IMR-90 (cell line): ENCODE results near the gene PAK4. TPM values are rescaled to one million over a fixed set of nuclear protein-coding genes. Genes with fewer than 3 reads are reported as not detected.

ENCODE experiments used
- ATAC-seq: fragments of 200-7000 bp; cut with Tn5 transposase; 2 replicates; pipeline ENCODE4 v1.9.1; 2020; ENCODE audit warnings: low read depth, mild to moderate bottlenecking, moderate library complexity
- BruUV-seq: library from RNA; stranded (reverse); fragments of 400-500 nt; replicated peaks from 2 replicates; lab custom pipeline; 2021; lab: Mats Ljungman, UMichigan
- CTCF ChIA-PET: fragments of 300-600 bp; formaldehyde crosslinking; extraction: SDS; loops from one replicate; lab custom pipeline; 2021; ENCODE audit warnings: antibody characterized with exemption; lab: Yijun Ruan, JAX
- POLR2A ChIA-PET: fragments of 300-600 bp; sonication (Branson Sonifier 250); formaldehyde crosslinking; loops from one replicate; lab custom pipeline; 2022; ENCODE audit warnings: antibody characterized with exemption; ENCODE audit not compliant: unreplicated experiment; lab: Charles Lee
- DNase-seq: peaks from one replicate; pipeline ENCODE4 v3.0.0; 2013
- H2AFZ ChIP-seq: replicated peaks from 2 replicates; pipeline ENCODE3; 2013; ENCODE audit warnings: low read length, mild to moderate bottlenecking; ENCODE audit not compliant: poor library complexity
- H2AK5ac ChIP-seq: 2 replicates; pipeline ENCODE4 v1.6.1; 2013; ENCODE audit warnings: low read depth, low read length, inconsistent platforms
- H2AK9ac ChIP-seq: replicated peaks from 2 replicates; pipeline ENCODE3; 2013; ENCODE audit warnings: mild to moderate bottlenecking, low read depth, low read length, moderate library complexity; ENCODE audit not compliant: poor library complexity
- H2BK120ac ChIP-seq: 2 replicates; pipeline ENCODE4 v1.6.1; 2013; ENCODE audit warnings: low read depth, low read length, inconsistent platforms
- H2BK15ac ChIP-seq: 3 replicates; pipeline ENCODE4 v1.6.1; 2013; ENCODE audit warnings: low read depth, low read length, inconsistent platforms
- H2BK20ac ChIP-seq: 2 replicates; pipeline ENCODE4 v1.6.1; 2013; ENCODE audit warnings: low read depth, mild to moderate bottlenecking, inconsistent platforms, low read length, moderate library complexity
- H2BK5ac ChIP-seq: 2 replicates; pipeline ENCODE4 v1.6.1; 2013; ENCODE audit warnings: mild to moderate bottlenecking, low read depth, low read length, inconsistent platforms; ENCODE audit not compliant: poor library complexity, severe bottlenecking
- H3K14ac ChIP-seq: replicated peaks from 2 replicates; pipeline ENCODE4 v1.6.1; 2013; ENCODE audit warnings: low read depth, low read length, inconsistent platforms
- H3K18ac ChIP-seq: 2 replicates; pipeline ENCODE4 v1.6.1; 2013; ENCODE audit warnings: low read depth, low read length, control low read depth
- H3K23ac ChIP-seq: 2 replicates; pipeline ENCODE4 v1.6.1; 2013; ENCODE audit warnings: low read depth, low read length, inconsistent platforms
- H3K27ac ChIP-seq: 2 replicates; pipeline ENCODE4 v1.5.1; 2013; ENCODE audit warnings: mild to moderate bottlenecking, control low read depth, low read length; ENCODE audit not compliant: insufficient read depth
- H3K27me3 ChIP-seq: 2 replicates; pipeline ENCODE4 v1.6.1; 2013; ENCODE audit warnings: low read length; ENCODE audit not compliant: control insufficient read depth, insufficient read depth
- H3K36me3 ChIP-seq: 2 replicates; pipeline ENCODE4 v1.6.1; 2013; ENCODE audit warnings: low read length, mixed read lengths; ENCODE audit not compliant: control insufficient read depth, insufficient read depth
- H3K4ac ChIP-seq: 2 replicates; pipeline ENCODE4 v1.6.1; 2013; ENCODE audit warnings: low read depth, low read length, inconsistent platforms
- H3K4me1 ChIP-seq: 2 replicates; pipeline ENCODE4 v1.6.1; 2013; ENCODE audit warnings: low read length, mixed read lengths; ENCODE audit not compliant: control insufficient read depth, insufficient read depth
- H3K4me2 ChIP-seq: 2 replicates; pipeline ENCODE4 v1.6.1; 2013; ENCODE audit warnings: low read depth, mild to moderate bottlenecking, control low read depth, low read length, moderate library complexity
- H3K4me3 ChIP-seq: 2 replicates; pipeline ENCODE4 v1.5.1; 2013; ENCODE audit warnings: low read depth, mild to moderate bottlenecking, control low read depth, low read length, moderate library complexity; ENCODE audit not compliant: insufficient read depth
- H3K56ac ChIP-seq: 2 replicates; pipeline ENCODE4 v1.6.1; 2013; ENCODE audit warnings: low read length, inconsistent platforms; ENCODE audit not compliant: insufficient read depth; ENCODE audit errors: extremely low read depth
- H3K79me1 ChIP-seq, 2 experiments: 2 replicates each; pipeline ENCODE4 v1.6.1; 2013; ENCODE audit warnings: low read length in 2 of 2, inconsistent platforms in 1 of 2, low read depth in 1 of 2
- H3K9ac ChIP-seq: 2 replicates; pipeline ENCODE4 v1.6.1; 2013; ENCODE audit warnings: low read depth, low read length, control low read depth
- H3K9me1 ChIP-seq: 2 replicates; pipeline ENCODE4 v1.6.1; 2013; ENCODE audit warnings: low read length, inconsistent platforms; ENCODE audit not compliant: insufficient read depth
- H3K9me3 ChIP-seq: 2 replicates; pipeline ENCODE4 v1.6.1; 2013; ENCODE audit warnings: low read length; ENCODE audit not compliant: control insufficient read depth, insufficient read depth
- H4K20me1 ChIP-seq: 2 replicates; pipeline ENCODE4 v1.6.1; 2013; ENCODE audit warnings: low read length, inconsistent platforms; ENCODE audit not compliant: insufficient read depth
- H4K5ac ChIP-seq: 2 replicates; pipeline ENCODE4 v1.6.1; 2013; ENCODE audit warnings: mild to moderate bottlenecking, low read depth, low read length, control low read depth
- H4K8ac ChIP-seq, 2 experiments: 2 replicates each; pipeline ENCODE4 v1.6.1; 2013; ENCODE audit warnings: low read depth in 2 of 2, low read length in 2 of 2, control low read depth in 1 of 2, inconsistent platforms in 1 of 2
- H4K91ac ChIP-seq: 2 replicates; pipeline ENCODE4 v1.6.1; 2013; ENCODE audit warnings: low read depth, low read length, inconsistent platforms; ENCODE audit not compliant: insufficient read depth
- BHLHE40 ChIP-seq: fragments of 150-350 bp; IDR thresholded peaks from 2 replicates; pipeline ENCODE4 v1.6.1; 2016; ENCODE audit warnings: mild to moderate bottlenecking, low read depth, low read length
- CHD1 ChIP-seq: IDR thresholded peaks from 2 replicates; pipeline ENCODE4 v1.6.1; 2012; ENCODE audit warnings: low read depth, low read length, improper control_type of control experiment
- CTCF ChIP-seq: conservative IDR thresholded peaks from 2 replicates; pipeline ENCODE4 v1.5.1; 2012; ENCODE audit warnings: mild to moderate bottlenecking, low read depth, low read length, improper control_type of control experiment
- FOS ChIP-seq: fragments of 150-350 bp; IDR thresholded peaks from 2 replicates; pipeline ENCODE4 v1.6.1; 2016; ENCODE audit warnings: low read depth, low read length
- MAFK ChIP-seq: IDR thresholded peaks from 2 replicates; pipeline ENCODE4 v1.6.1; 2012; ENCODE audit warnings: low read depth, low read length, improper control_type of control experiment
- MAZ ChIP-seq: IDR thresholded peaks from 2 replicates; pipeline ENCODE4 v1.6.1; 2012; ENCODE audit warnings: low read depth, mild to moderate bottlenecking, low read length, improper control_type of control experiment, moderate library complexity, borderline replicate concordance
- MXI1 ChIP-seq: IDR thresholded peaks from 2 replicates; pipeline ENCODE4 v1.6.1; 2012; ENCODE audit warnings: low read depth, mild to moderate bottlenecking, low read length, moderate library complexity, borderline replicate concordance
- NFE2L2 ChIP-seq: fragments of 150-350 bp; IDR thresholded peaks from 2 replicates; pipeline ENCODE4 v1.6.1; 2016; ENCODE audit warnings: low read depth, mild to moderate bottlenecking, low read length
- POLR2A ChIP-seq: IDR thresholded peaks from 2 replicates; pipeline ENCODE4 v1.6.1; 2012; ENCODE audit warnings: mild to moderate bottlenecking, low read depth, low read length
- RAD21 ChIP-seq: IDR thresholded peaks from 2 replicates; pipeline ENCODE4 v1.6.1; 2012; ENCODE audit warnings: low read length, improper control_type of control experiment
- RCOR1 ChIP-seq: IDR thresholded peaks from 2 replicates; pipeline ENCODE4 v1.6.1; 2012; ENCODE audit warnings: mild to moderate bottlenecking, low read length, improper control_type of control experiment; ENCODE audit not compliant: insufficient replicate concordance
- SMC3 ChIP-seq: fragments of 150-350 bp; IDR thresholded peaks from 2 replicates; pipeline ENCODE4 v1.6.1; 2016; ENCODE audit warnings: low read depth, mild to moderate bottlenecking, antibody characterized with exemption, low read length, moderate library complexity
- USF2 ChIP-seq: fragments of 150-350 bp; IDR thresholded peaks from 2 replicates; pipeline ENCODE4 v1.6.1; 2017; ENCODE audit warnings: mild to moderate bottlenecking, antibody characterized with exemption, low read length, low read depth
- WGBS, 2 experiments: methylation state at CpG; one replicate each; pipeline versions ENCODE4 v1.1.5 to v1.1.7; 2013; ENCODE audit warnings: missing lambda C conversion rate in 2 of 2; ENCODE audit not compliant: insufficient read length in 1 of 2; ENCODE audit errors: extremely low coverage in 2 of 2; 5-methylcytosine and 5-hydroxymethylcytosine counted together
- dilution Hi-C: fragments of 300-500 bp; cut with HindIII; formaldehyde crosslinking; loops from one replicate; pipeline ENCODE4 v1.14.3; 2018; ENCODE audit warnings: low sequenced_read_pairs; ENCODE audit not compliant: unreplicated experiment
- in situ Hi-C: fragments of 300-500 bp; cut with MboI; formaldehyde crosslinking; loops from 3 replicates; pipeline ENCODE4 v1.14.3; 2019; ENCODE audit warnings: low sequenced_read_pairs, inconsistent platforms, mixed read lengths
- intact Hi-C: fragments of 100-400 bp; cut with micrococcal nuclease; formaldehyde crosslinking; loops from 2 replicates; pipeline ENCODE4 v1.10.0; 2022
- polyA plus RNA-seq, 3 experiments: library from polyadenylated mRNA; depleted of rRNA; stranded (reverse); fragments of >200 nt; gene quantifications; 2 replicates each; pipeline ENCODE4 v1.2.3, GENCODE V29; 2012; ENCODE audit warnings: low replicate concordance in 1 of 3
- total RNA-seq: library from RNA; depleted of rRNA; stranded (reverse); fragments of >200 nt; gene quantifications from 2 replicates; pipeline ENCODE4 v1.2.3, GENCODE V29; 2012

Gene PAK4
- total and polyA plus RNA-seq, 2 of the 4 experiments (the other 2 are of a cell fraction) = 2.0 to 27.2 TPM

GRCh38 chr19:39139971-39140453, 14.4 kb downstream of the PAK4 start:
- CTCF ChIA-PET = no interaction called here
- DNase-seq = no peak
- Histone ChIP-seq H3K79me1 (peaks cover 43 to 85% of the 10 kb centered on the region in 2 experiments), H3K27ac (no peak overlapping the region), H3K9ac (no peak overlapping the region), H3K18ac (no peak overlapping the region), H2BK20ac (no peak overlapping the region), H2AK5ac (no peak overlapping the region), H3K9me1 (peaks cover 11% of the 10 kb centered on the region; the same call in 1 of the 2 replicates), H3K4ac (0 out of 2 replicates have a peak overlapping the region, but pooled peaks have one; percentile 4), H3K4me1 (peaks cover 11% of the 10 kb centered on the region; the same call in 1 of the 2 replicates), H4K5ac (no peak overlapping the region), H3K36me3 (no peaks in the 10 kb centered on the region), H3K9me3 (no peaks in the 10 kb centered on the region), H2BK15ac (no peak overlapping the region), H3K56ac (no peak overlapping the region), H3K27me3 (no peaks in the 10 kb centered on the region), H4K91ac (no peak overlapping the region; the same call in 1 of the 2 replicates), H4K8ac (peak overlapping the region in 1 of 2 experiments; percentile 41; a peak in 1 of 4 replicates), H2BK5ac (no peak overlapping the region), H2BK120ac (no peak overlapping the region), H3K23ac (peak overlapping the region; percentile 67; the same call in 1 of the 2 replicates), H4K20me1 (peaks cover 70% of the 10 kb centered on the region), H3K4me2 (no peak overlapping the region), H2AK9ac (peak overlapping the region; percentile 28), H3K14ac (peak overlapping the region; percentile 19; the same call in 1 of the 2 replicates), H2AFZ (no peak overlapping the region), H3K4me3 (no peak overlapping the region)
- intact Hi-C loops = no loop called here
- in situ Hi-C loops = no loop called here
- BruUV-seq = no TSS peak
- POLR2A ChIA-PET = interaction anchor here (0.6 kb wide), 1 partner anchor 89 kb away, joined by 3 read pairs; no protein-coding TSS in a partner anchor
- dilution Hi-C loops = no loop called here
- TF ChIP-seq USF2 (no peak), FOS (no peak), MXI1 (no peak), SMC3 (no peak), CTCF (no peak), BHLHE40 (no peak), POLR2A (no peak), RAD21 (no peak), CHD1 (no peak), MAZ (no peak), NFE2L2 (no peak), MAFK (no peak), RCOR1 (no peak)
- ATAC-seq = no peak
- WGBS, 2 experiments = 37% methylated on average over 5 of the region's 7 CpGs; no CpG with 5 or more reads in 1 of the 2 experiments
